HepG2 (cell line): ENCODE results near the gene COASY. TPM values are rescaled to one million over a fixed set of nuclear protein-coding genes. Genes with fewer than 3 reads are reported as not detected.

ENCODE experiments used
- ETV6 ChIP-seq: sonication (generic); formaldehyde crosslinking; conservative IDR thresholded peaks from 2 replicates; pipeline ENCODE4 v1.4.0; 2020; ENCODE audit warnings: missing genetic modification reagents
- HNF4G ChIP-seq, 2 experiments: sonication (generic) in 1 of 2; formaldehyde crosslinking in 1 of 2; IDR thresholded peaks; 2 replicates each; pipeline versions ENCODE4 v1.4.0 to v1.6.1; 2011 to 2020; ENCODE audit warnings: borderline replicate concordance in 2 of 2, low read depth in 2 of 2, mild to moderate bottlenecking in 2 of 2, low read length in 1 of 2, missing genetic modification reagents in 1 of 2, moderate library complexity in 1 of 2
- KMT2B ChIP-seq: IDR thresholded peaks from 2 replicates; pipeline ENCODE4 v1.6.1; 2016; ENCODE audit warnings: missing genetic modification reagents, missing compliant biosample characterization
- MATR3 ChIP-seq: sonication (generic); formaldehyde crosslinking; IDR thresholded peaks from 2 replicates; pipeline ENCODE4 v1.4.0; 2020; ENCODE audit warnings: missing genetic modification reagents
- PRPF4 ChIP-seq: fragments of 200-400 bp; formaldehyde crosslinking; IDR thresholded peaks from 2 replicates; pipeline ENCODE4 v1.6.1; 2016; ENCODE audit warnings: low read length, low read depth; ENCODE audit not compliant: poor library complexity, severe bottlenecking
- SIX1 ChIP-seq: sonication (generic); formaldehyde crosslinking; IDR thresholded peaks from 2 replicates; pipeline ENCODE4 v1.4.0; 2020; ENCODE audit warnings: missing genetic modification reagents, borderline replicate concordance
- SRSF1 ChIP-seq: fragments of 200-400 bp; formaldehyde crosslinking; optimal IDR thresholded peaks from 2 replicates; pipeline ENCODE3; 2017; ENCODE audit warnings: mild to moderate bottlenecking, low read depth, low read length, moderate library complexity
- ZNF317 ChIP-seq: sonication (generic); formaldehyde crosslinking; IDR thresholded peaks from 2 replicates; pipeline ENCODE4 v1.5.0; 2020; ENCODE audit warnings: mild to moderate bottlenecking, missing genetic modification reagents
- ZNF557 ChIP-seq: sonication (generic); formaldehyde crosslinking; IDR thresholded peaks from 2 replicates; pipeline ENCODE4 v1.4.0; 2020; ENCODE audit warnings: missing genetic modification reagents
- ZNF7 ChIP-seq: IDR thresholded peaks from 2 replicates; pipeline ENCODE4 v1.6.1; 2016; ENCODE audit warnings: missing biosample characterization, missing genetic modification reagents
- ZNF703 ChIP-seq: sonication (generic); formaldehyde crosslinking; IDR thresholded peaks from 2 replicates; pipeline ENCODE4 v1.5.1; 2020; ENCODE audit warnings: missing genetic modification reagents, mild to moderate bottlenecking, moderate library complexity, borderline replicate concordance
- ZSCAN20 ChIP-seq: sonication (generic); formaldehyde crosslinking; IDR thresholded peaks from 2 replicates; pipeline ENCODE4 v1.4.0; 2020; ENCODE audit warnings: missing genetic modification reagents, mild to moderate bottlenecking, borderline replicate concordance
- polyA plus RNA-seq, 8 experiments: library from polyadenylated mRNA; depleted of rRNA in 3 of 8; stranded (reverse) in 7 of 8; unstranded in 1 of 8; fragments of >200 nt; fragmentation: Illumina TruSeq in 4 of 8; extraction: Trizol in 4 of 8; gene quantifications; 2 replicates each; pipeline versions ENCODE4 v1.2.1 to v1.2.3, GENCODE V29; 2011 to 2016; ENCODE audit warnings: low read depth in 4 of 8, missing spikeins in 1 of 8, mixed read lengths in 1 of 8; ENCODE audit not compliant: insufficient read depth in 1 of 8
- total RNA-seq, 5 experiments: library from RNA; depleted of rRNA; stranded (reverse); fragments of >200 nt; fragmentation: Illumina TruSeq; extraction: Trizol; gene quantifications; 2 replicates each; pipeline ENCODE4 v1.2.3, GENCODE V29; 2016; ENCODE audit warnings: low read depth in 1 of 5
- TF ChIP-seq, protein P1 (sequence below): IDR thresholded peaks from 2 replicates; pipeline ENCODE4 v1.6.1; 2016; ENCODE audit warnings: missing genetic modification reagents, missing compliant biosample characterization
- TF ChIP-seq, protein P2 (sequence below): sonication (generic); formaldehyde crosslinking; IDR thresholded peaks from 2 replicates; pipeline ENCODE4 v1.9.0; 2021; ENCODE audit warnings: missing genetic modification reagents, borderline replicate concordance
- TF ChIP-seq, protein P3 (sequence below): sonication (generic); formaldehyde crosslinking; IDR thresholded peaks from 2 replicates; pipeline ENCODE4 v1.9.0; 2021; ENCODE audit warnings: missing genetic modification reagents, borderline replicate concordance
- TF ChIP-seq, protein P4 (sequence below), 2 experiments: sonication (generic) in 1 of 2; formaldehyde crosslinking in 1 of 2; IDR thresholded peaks; 2 replicates each; pipeline versions ENCODE4 v1.4.0 to v1.6.1; 2016 to 2020; ENCODE audit warnings: borderline replicate concordance in 1 of 2, low read depth in 1 of 2, mild to moderate bottlenecking in 1 of 2, missing genetic modification reagents in 1 of 2
- TF ChIP-seq, protein P5 (sequence below): sonication (generic); formaldehyde crosslinking; IDR thresholded peaks from 2 replicates; pipeline ENCODE4 v1.5.0; 2020; ENCODE audit warnings: missing genetic modification reagents, mild to moderate bottlenecking, borderline replicate concordance

Gene COASY
- total and polyA plus RNA-seq, 2 of the 13 experiments (the other 11 are each of a cell fraction or from before 2014, with no cell fraction given) = 90.7 to 125 TPM

DNA sequence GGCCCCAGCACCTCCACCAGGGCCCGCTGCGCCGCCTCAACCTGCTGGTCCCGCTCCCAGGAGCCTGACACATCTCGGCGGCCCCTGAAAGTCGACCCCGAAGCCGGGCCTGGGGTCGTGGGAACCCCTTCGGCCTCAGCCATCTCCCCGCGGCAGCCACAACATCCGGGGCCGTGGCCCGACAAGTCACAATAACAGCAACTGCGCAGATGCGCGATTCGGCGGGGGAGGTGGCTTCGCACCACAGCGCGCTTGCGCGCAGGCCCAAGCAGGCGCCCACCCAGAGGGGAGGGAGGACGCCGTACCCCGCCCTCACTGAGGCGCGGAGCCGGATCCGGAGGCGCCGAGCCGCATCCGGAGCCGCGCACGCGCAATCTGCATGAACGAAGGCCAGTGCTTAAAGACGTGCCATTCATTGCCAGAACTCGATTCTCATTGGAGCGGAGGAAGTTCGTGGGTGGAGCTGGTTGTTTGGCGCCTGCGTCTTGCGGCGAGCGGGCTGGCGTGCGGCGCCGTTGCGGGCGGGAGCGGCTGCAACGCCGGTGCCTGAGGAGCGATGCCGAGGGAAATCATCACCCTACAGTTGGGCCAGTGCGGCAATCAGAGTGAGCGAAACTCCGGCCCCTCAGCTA, 47.4 kb downstream of the COASY start, which contains the start of the genes RETREG3 and TUBG1 (continued):
- TF ChIP-seq, protein P1, sequence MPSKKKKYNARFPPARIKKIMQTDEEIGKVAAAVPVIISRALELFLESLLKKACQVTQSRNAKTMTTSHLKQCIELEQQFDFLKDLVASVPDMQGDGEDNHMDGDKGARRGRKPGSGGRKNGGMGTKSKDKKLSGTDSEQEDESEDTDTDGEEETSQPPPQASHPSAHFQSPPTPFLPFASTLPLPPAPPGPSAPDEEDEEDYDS = peak; percentile 86
- TF ChIP-seq SIX1 (no peak; the same call in 1 of the 2 replicates), ETV6 (0 out of 2 replicates have a peak, but pooled peaks have one; percentile 20), SRSF1 (no peak), KMT2B (CRISPR knock-in tag) (peak; percentile 50; the same call in 1 of the 2 replicates), ZSCAN20 (CRISPR knock-in tag) (peak; percentile 70; the same call in 1 of the 2 replicates), ZNF7 (CRISPR knock-in tag) (no peak), PRPF4 (no peak), ZNF317 (CRISPR knock-in tag) (peak; percentile 63; the same call in 1 of the 2 replicates), ZNF703 (CRISPR knock-in tag) (no peak; the same call in 1 of the 2 replicates), ZNF557 (CRISPR knock-in tag) (no peak), MATR3 (CRISPR knock-in tag) (no peak), HNF4G (IDR thresholded peaks at IDR 0.05; ENCODE audit: borderline replicate concordance, low read depth, low read length) (no peak; the same call in 1 of the 2 replicates), HNF4G (CRISPR knock-in tag; IDR thresholded peaks at IDR 0.05; ENCODE audit: borderline replicate concordance, low read depth) (peak; percentile 59; the same call in 1 of the 2 replicates)
- TF ChIP-seq, protein P2, sequence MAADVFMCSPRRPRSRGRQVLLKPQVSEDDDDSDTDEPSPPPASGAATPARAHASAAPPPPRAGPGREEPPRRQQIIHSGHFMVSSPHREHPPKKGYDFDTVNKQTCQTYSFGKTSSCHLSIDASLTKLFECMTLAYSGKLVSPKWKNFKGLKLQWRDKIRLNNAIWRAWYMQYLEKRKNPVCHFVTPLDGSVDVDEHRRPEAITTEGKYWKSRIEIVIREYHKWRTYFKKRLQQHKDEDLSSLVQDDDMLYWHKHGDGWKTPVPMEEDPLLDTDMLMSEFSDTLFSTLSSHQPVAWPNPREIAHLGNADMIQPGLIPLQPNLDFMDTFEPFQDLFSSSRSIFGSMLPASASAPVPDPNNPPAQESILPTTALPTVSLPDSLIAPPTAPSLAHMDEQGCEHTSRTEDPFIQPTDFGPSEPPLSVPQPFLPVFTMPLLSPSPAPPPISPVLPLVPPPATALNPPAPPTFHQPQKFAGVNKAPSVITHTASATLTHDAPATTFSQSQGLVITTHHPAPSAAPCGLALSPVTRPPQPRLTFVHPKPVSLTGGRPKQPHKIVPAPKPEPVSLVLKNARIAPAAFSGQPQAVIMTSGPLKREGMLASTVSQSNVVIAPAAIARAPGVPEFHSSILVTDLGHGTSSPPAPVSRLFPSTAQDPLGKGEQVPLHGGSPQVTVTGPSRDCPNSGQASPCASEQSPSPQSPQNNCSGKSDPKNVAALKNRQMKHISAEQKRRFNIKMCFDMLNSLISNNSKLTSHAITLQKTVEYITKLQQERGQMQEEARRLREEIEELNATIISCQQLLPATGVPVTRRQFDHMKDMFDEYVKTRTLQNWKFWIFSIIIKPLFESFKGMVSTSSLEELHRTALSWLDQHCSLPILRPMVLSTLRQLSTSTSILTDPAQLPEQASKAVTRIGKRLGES (CRISPR knock-in tag) = no peak
- TF ChIP-seq, protein P3, sequence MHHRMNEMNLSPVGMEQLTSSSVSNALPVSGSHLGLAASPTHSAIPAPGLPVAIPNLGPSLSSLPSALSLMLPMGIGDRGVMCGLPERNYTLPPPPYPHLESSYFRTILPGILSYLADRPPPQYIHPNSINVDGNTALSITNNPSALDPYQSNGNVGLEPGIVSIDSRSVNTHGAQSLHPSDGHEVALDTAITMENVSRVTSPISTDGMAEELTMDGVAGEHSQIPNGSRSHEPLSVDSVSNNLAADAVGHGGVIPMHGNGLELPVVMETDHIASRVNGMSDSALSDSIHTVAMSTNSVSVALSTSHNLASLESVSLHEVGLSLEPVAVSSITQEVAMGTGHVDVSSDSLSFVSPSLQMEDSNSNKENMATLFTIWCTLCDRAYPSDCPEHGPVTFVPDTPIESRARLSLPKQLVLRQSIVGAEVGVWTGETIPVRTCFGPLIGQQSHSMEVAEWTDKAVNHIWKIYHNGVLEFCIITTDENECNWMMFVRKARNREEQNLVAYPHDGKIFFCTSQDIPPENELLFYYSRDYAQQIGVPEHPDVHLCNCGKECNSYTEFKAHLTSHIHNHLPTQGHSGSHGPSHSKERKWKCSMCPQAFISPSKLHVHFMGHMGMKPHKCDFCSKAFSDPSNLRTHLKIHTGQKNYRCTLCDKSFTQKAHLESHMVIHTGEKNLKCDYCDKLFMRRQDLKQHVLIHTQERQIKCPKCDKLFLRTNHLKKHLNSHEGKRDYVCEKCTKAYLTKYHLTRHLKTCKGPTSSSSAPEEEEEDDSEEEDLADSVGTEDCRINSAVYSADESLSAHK (CRISPR knock-in tag) = no peak
- TF ChIP-seq, protein P4, sequence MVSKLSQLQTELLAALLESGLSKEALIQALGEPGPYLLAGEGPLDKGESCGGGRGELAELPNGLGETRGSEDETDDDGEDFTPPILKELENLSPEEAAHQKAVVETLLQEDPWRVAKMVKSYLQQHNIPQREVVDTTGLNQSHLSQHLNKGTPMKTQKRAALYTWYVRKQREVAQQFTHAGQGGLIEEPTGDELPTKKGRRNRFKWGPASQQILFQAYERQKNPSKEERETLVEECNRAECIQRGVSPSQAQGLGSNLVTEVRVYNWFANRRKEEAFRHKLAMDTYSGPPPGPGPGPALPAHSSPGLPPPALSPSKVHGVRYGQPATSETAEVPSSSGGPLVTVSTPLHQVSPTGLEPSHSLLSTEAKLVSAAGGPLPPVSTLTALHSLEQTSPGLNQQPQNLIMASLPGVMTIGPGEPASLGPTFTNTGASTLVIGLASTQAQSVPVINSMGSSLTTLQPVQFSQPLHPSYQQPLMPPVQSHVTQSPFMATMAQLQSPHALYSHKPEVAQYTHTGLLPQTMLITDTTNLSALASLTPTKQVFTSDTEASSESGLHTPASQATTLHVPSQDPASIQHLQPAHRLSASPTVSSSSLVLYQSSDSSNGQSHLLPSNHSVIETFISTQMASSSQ (IDR thresholded peaks at IDR 0.05; ENCODE audit: low read depth) = no peak
- TF ChIP-seq, protein P4 (CRISPR knock-in tag; IDR thresholded peaks at IDR 0.05; ENCODE audit: borderline replicate concordance) = peak; percentile 4; the same call in 1 of the 2 replicates
- TF ChIP-seq, protein P5, sequence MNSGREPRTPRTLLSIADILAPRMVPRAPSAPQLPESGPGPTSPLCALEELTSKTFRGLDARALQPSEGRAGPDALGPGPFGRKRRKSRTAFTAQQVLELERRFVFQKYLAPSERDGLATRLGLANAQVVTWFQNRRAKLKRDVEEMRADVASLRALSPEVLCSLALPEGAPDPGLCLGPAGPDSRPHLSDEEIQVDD (CRISPR knock-in tag) = no peak
